Measurements from ENCODE around the gene RPRD2.

Gene RPRD2

GRCh38 chr1:150408800-150409199 is 44.9 kb downstream of the RPRD2 start:
- Histone ChIP-seq H3K36me3 (ENCODE audit: control insufficient read depth, insufficient read depth, low read length) (peaks cover 4% of the 10 kb centered on the region), H3K4me3 (ENCODE audit: insufficient read depth, low read depth, low read length, poor library complexity, severe bottlenecking) (no peak overlapping the region), H3K27ac (ENCODE audit: insufficient read depth, low read length, poor library complexity, severe bottlenecking) (no peak overlapping the region), H3K4me1 (ENCODE audit: control insufficient read depth, insufficient read depth, low read length, poor library complexity, severe bottlenecking) (no peaks in the 10 kb centered on the region), H3K9me3 (ENCODE audit: control insufficient read depth, low read length) (no peaks in the 10 kb centered on the region), H3K27me3 (replicated peaks; ENCODE audit: control insufficient read depth, insufficient read depth, low read length, poor library complexity, severe bottlenecking) (no peaks in the 10 kb centered on the region)
- DNase-seq = no peak

- Histone ChIP-seq H3K27me3 (replicated peaks; ENCODE audit: control insufficient read depth, insufficient read depth, low read length, poor library complexity, severe bottlenecking) (no peaks in the 10 kb centered on the region), H3K9me3 (ENCODE audit: control insufficient read depth, low read length) (no peaks in the 10 kb centered on the region), H3K4me3 (ENCODE audit: insufficient read depth, low read depth, low read length, poor library complexity, severe bottlenecking) (no peak overlapping the region), H3K27ac (ENCODE audit: insufficient read depth, low read length, poor library complexity, severe bottlenecking) (no peak overlapping the region), H3K4me1 (ENCODE audit: control insufficient read depth, insufficient read depth, low read length, poor library complexity, severe bottlenecking) (peaks cover 2% of the 10 kb centered on the region), H3K36me3 (ENCODE audit: control insufficient read depth, insufficient read depth, low read length) (peaks cover 4% of the 10 kb centered on the region)
- DNase-seq = no peak
Measured at GRCh38 chr1:150409504-150410362, 45.8 kb downstream of the RPRD2 start.

- no peaks in the 10 kb centered on the region for H3K27me3 ChIP-seq (replicated peaks; ENCODE audit: control insufficient read depth, insufficient read depth, low read length, poor library complexity, severe bottlenecking)
- H3K4me1 ChIP-seq (ENCODE audit: control insufficient read depth, insufficient read depth, low read length, poor library complexity, severe bottlenecking) = peaks cover 2% of the 10 kb centered on the region
- H3K36me3 ChIP-seq (ENCODE audit: control insufficient read depth, insufficient read depth, low read length) = peaks cover 4% of the 10 kb centered on the region
- H3K27ac ChIP-seq (ENCODE audit: insufficient read depth, low read length, poor library complexity, severe bottlenecking) = no peak overlapping the region
- no peak overlapping the region for H3K4me3 ChIP-seq (ENCODE audit: insufficient read depth, low read depth, low read length, poor library complexity, severe bottlenecking)
- DNase-seq = no peak
- H3K9me3 ChIP-seq (ENCODE audit: control insufficient read depth, low read length) = no peaks in the 10 kb centered on the region
Measured at GRCh38 chr1:150410582-150411101, 46.7 kb downstream of the RPRD2 start.

GRCh38 chr1:150414592-150414991 is 50.6 kb downstream of the RPRD2 start:
- Histone ChIP-seq H3K9me3 (ENCODE audit: control insufficient read depth, low read length) (no peaks in the 10 kb centered on the region), H3K27me3 (replicated peaks; ENCODE audit: control insufficient read depth, insufficient read depth, low read length, poor library complexity, severe bottlenecking) (no peaks in the 10 kb centered on the region), H3K4me3 (ENCODE audit: insufficient read depth, low read depth, low read length, poor library complexity, severe bottlenecking) (no peak overlapping the region), H3K4me1 (ENCODE audit: control insufficient read depth, insufficient read depth, low read length, poor library complexity, severe bottlenecking) (peaks cover 2% of the 10 kb centered on the region), H3K27ac (ENCODE audit: insufficient read depth, low read length, poor library complexity, severe bottlenecking) (no peak overlapping the region), H3K36me3 (ENCODE audit: control insufficient read depth, insufficient read depth, low read length) (peaks cover 7% of the 10 kb centered on the region)
- no peak for DNase-seq

GRCh38 chr1:150415800-150416199 is 51.9 kb downstream of the RPRD2 start:
- no peak overlapping the region for H3K4me3 ChIP-seq (ENCODE audit: insufficient read depth, low read depth, low read length, poor library complexity, severe bottlenecking)
- no peaks in the 10 kb centered on the region for H3K9me3 ChIP-seq (ENCODE audit: control insufficient read depth, low read length)
- H3K27me3 ChIP-seq (replicated peaks; ENCODE audit: control insufficient read depth, insufficient read depth, low read length, poor library complexity, severe bottlenecking) = no peaks in the 10 kb centered on the region
- no peak overlapping the region for H3K27ac ChIP-seq (ENCODE audit: insufficient read depth, low read length, poor library complexity, severe bottlenecking)
- H3K36me3 ChIP-seq (ENCODE audit: control insufficient read depth, insufficient read depth, low read length) = peaks cover 9% of the 10 kb centered on the region
- DNase-seq = no peak
- H3K4me1 ChIP-seq (ENCODE audit: control insufficient read depth, insufficient read depth, low read length, poor library complexity, severe bottlenecking) = peaks cover 2% of the 10 kb centered on the region

GRCh38 chr1:150420560-150421265 is 56.8 kb downstream of the RPRD2 start:
- Histone ChIP-seq H3K27me3 (replicated peaks; ENCODE audit: control insufficient read depth, insufficient read depth, low read length, poor library complexity, severe bottlenecking) (no peaks in the 10 kb centered on the region), H3K9me3 (ENCODE audit: control insufficient read depth, low read length) (no peaks in the 10 kb centered on the region), H3K4me1 (ENCODE audit: control insufficient read depth, insufficient read depth, low read length, poor library complexity, severe bottlenecking) (no peaks in the 10 kb centered on the region), H3K27ac (ENCODE audit: insufficient read depth, low read length, poor library complexity, severe bottlenecking) (no peak overlapping the region), H3K4me3 (ENCODE audit: insufficient read depth, low read depth, low read length, poor library complexity, severe bottlenecking) (no peak overlapping the region), H3K36me3 (ENCODE audit: control insufficient read depth, insufficient read depth, low read length) (peaks cover 8% of the 10 kb centered on the region)
- DNase-seq = no peak

- no peaks in the 10 kb centered on the region for H3K9me3 ChIP-seq (ENCODE audit: control insufficient read depth, low read length)
- no peak overlapping the region for H3K4me3 ChIP-seq (ENCODE audit: insufficient read depth, low read depth, low read length, poor library complexity, severe bottlenecking)
- no peak for DNase-seq
- no peaks in the 10 kb centered on the region for H3K27me3 ChIP-seq (replicated peaks; ENCODE audit: control insufficient read depth, insufficient read depth, low read length, poor library complexity, severe bottlenecking)
- H3K36me3 ChIP-seq (ENCODE audit: control insufficient read depth, insufficient read depth, low read length) = peaks cover 8% of the 10 kb centered on the region
- no peaks in the 10 kb centered on the region for H3K4me1 ChIP-seq (ENCODE audit: control insufficient read depth, insufficient read depth, low read length, poor library complexity, severe bottlenecking)
- no peak overlapping the region for H3K27ac ChIP-seq (ENCODE audit: insufficient read depth, low read length, poor library complexity, severe bottlenecking)
Measured at GRCh38 chr1:150422541-150422940, 58.6 kb downstream of the RPRD2 start.

GRCh38 chr1:150429805-150430204 is 65.9 kb downstream of the RPRD2 start:
- no peak for DNase-seq
- H3K27me3 ChIP-seq (replicated peaks; ENCODE audit: control insufficient read depth, insufficient read depth, low read length, poor library complexity, severe bottlenecking) = no peaks in the 10 kb centered on the region
- H3K4me3 ChIP-seq (ENCODE audit: insufficient read depth, low read depth, low read length, poor library complexity, severe bottlenecking) = no peak overlapping the region
- H3K36me3 ChIP-seq (ENCODE audit: control insufficient read depth, insufficient read depth, low read length) = peaks cover 5% of the 10 kb centered on the region
- no peak overlapping the region for H3K27ac ChIP-seq (ENCODE audit: insufficient read depth, low read length, poor library complexity, severe bottlenecking)
- no peaks in the 10 kb centered on the region for H3K4me1 ChIP-seq (ENCODE audit: control insufficient read depth, insufficient read depth, low read length, poor library complexity, severe bottlenecking)
- no peaks in the 10 kb centered on the region for H3K9me3 ChIP-seq (ENCODE audit: control insufficient read depth, low read length)

GRCh38 chr1:150441121-150441520 is 77.2 kb downstream of the RPRD2 start:
- Histone ChIP-seq H3K27ac (ENCODE audit: insufficient read depth, low read length, poor library complexity, severe bottlenecking) (no peak overlapping the region), H3K4me3 (ENCODE audit: insufficient read depth, low read depth, low read length, poor library complexity, severe bottlenecking) (no peak overlapping the region), H3K9me3 (ENCODE audit: control insufficient read depth, low read length) (no peaks in the 10 kb centered on the region), H3K4me1 (ENCODE audit: control insufficient read depth, insufficient read depth, low read length, poor library complexity, severe bottlenecking) (no peaks in the 10 kb centered on the region), H3K36me3 (ENCODE audit: control insufficient read depth, insufficient read depth, low read length) (peaks cover 37% of the 10 kb centered on the region), H3K27me3 (replicated peaks; ENCODE audit: control insufficient read depth, insufficient read depth, low read length, poor library complexity, severe bottlenecking) (no peaks in the 10 kb centered on the region)
- DNase-seq = no peak

- Histone ChIP-seq H3K27me3 (replicated peaks; ENCODE audit: control insufficient read depth, insufficient read depth, low read length, poor library complexity, severe bottlenecking) (no peaks in the 10 kb centered on the region), H3K9me3 (ENCODE audit: control insufficient read depth, low read length) (no peaks in the 10 kb centered on the region), H3K36me3 (ENCODE audit: control insufficient read depth, insufficient read depth, low read length) (peaks cover 48% of the 10 kb centered on the region), H3K4me3 (ENCODE audit: insufficient read depth, low read depth, low read length, poor library complexity, severe bottlenecking) (no peak overlapping the region), H3K27ac (ENCODE audit: insufficient read depth, low read length, poor library complexity, severe bottlenecking) (no peak overlapping the region), H3K4me1 (ENCODE audit: control insufficient read depth, insufficient read depth, low read length, poor library complexity, severe bottlenecking) (no peaks in the 10 kb centered on the region)
- no peak for DNase-seq
Measured at GRCh38 chr1:150444232-150444631, 80.3 kb downstream of the RPRD2 start.
